A673 (cell line): Measurements from ENCODE around the gene KCNK15.

Experiments
- EZH2 ChIP-seq: fragments of 200-600 bp; sonication (generic); IDR thresholded peaks from 2 replicates; pipeline ENCODE4 v1.6.1; 2017; ENCODE audit warnings: borderline replicate concordance, low read depth, mild to moderate bottlenecking, mixed read lengths, antibody characterized with exemption, low read length; ENCODE audit not compliant: poor library complexity, severe bottlenecking
- TF ChIP-seq, protein P1 (sequence below): fragments of 300-800, 200-600 bp; sonication (generic); conservative IDR thresholded peaks from 2 replicates; pipeline ENCODE4 v1.5.1; 2017; ENCODE audit warnings: low read depth, mild to moderate bottlenecking, antibody characterized with exemption, low read length, moderate library complexity, mixed read lengths

DNA sequence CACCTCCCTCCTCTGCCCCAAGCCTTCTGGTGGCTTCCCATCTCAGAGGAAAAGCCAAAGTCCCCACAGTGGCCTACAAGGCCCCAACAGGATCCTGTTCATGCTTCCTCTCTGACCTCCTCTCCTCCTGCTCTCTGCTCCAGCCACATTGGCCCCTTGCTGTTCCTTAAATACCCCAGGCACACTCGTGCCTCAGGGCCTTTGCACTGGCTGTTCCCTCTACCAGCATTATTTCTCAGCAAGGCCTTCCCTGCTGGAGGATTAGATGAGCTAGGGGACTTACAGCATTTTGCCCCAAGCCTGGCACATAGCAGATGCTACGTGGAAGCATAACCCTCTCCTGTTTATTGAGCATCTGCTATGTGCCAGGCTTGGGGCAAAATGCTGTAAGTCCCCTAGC, 22.7 kb upstream of the KCNK15 start:
- TF ChIP-seq, protein P1, sequence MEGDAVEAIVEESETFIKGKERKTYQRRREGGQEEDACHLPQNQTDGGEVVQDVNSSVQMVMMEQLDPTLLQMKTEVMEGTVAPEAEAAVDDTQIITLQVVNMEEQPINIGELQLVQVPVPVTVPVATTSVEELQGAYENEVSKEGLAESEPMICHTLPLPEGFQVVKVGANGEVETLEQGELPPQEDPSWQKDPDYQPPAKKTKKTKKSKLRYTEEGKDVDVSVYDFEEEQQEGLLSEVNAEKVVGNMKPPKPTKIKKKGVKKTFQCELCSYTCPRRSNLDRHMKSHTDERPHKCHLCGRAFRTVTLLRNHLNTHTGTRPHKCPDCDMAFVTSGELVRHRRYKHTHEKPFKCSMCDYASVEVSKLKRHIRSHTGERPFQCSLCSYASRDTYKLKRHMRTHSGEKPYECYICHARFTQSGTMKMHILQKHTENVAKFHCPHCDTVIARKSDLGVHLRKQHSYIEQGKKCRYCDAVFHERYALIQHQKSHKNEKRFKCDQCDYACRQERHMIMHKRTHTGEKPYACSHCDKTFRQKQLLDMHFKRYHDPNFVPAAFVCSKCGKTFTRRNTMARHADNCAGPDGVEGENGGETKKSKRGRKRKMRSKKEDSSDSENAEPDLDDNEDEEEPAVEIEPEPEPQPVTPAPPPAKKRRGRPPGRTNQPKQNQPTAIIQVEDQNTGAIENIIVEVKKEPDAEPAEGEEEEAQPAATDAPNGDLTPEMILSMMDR, result no peak
- TF ChIP-seq EZH2, result no peak
